B cell (primary cell): ENCODE data around the gene DEFB131A. TPM values are rescaled to one million over a fixed set of nuclear protein-coding genes. Genes with fewer than 3 reads are reported as not detected.
"Not testable (repeated sequence)": the region's sequence is repeated elsewhere in the genome, so short reads cannot be mapped to it uniquely, and the experiment has no call there.

Source experiments
- ATAC-seq: fragments of 200-7000 bp; cut with Tn5 transposase; one replicate; pipeline ENCODE4 v1.10.0; 2021; ENCODE audit warnings: low read depth, mild to moderate bottlenecking, moderate number of reproducible peaks, moderate library complexity
- CTCF ChIA-PET: fragments of 350-600 bp; sonication (Branson Sonifier 250); formaldehyde crosslinking; loops from one replicate; lab custom pipeline; 2021; ENCODE audit warnings: antibody characterized with exemption, inconsistent platforms; lab: Charles Lee
- POLR2A ChIA-PET: fragments of 350-600 bp; sonication (Branson Sonifier 250); formaldehyde crosslinking; loops from one replicate; lab custom pipeline; 2021; ENCODE audit warnings: antibody characterized with exemption; lab: Charles Lee
- DNase-seq: peaks from one replicate; pipeline ENCODE4 v3.0.0; 2013
- H2AFZ ChIP-seq: 2 replicates; pipeline ENCODE4 v1.6.1; 2012; ENCODE audit warnings: mild to moderate bottlenecking, low read depth, low read length; ENCODE audit not compliant: insufficient read depth, poor library complexity, severe bottlenecking
- H3K27ac ChIP-seq, 2 donors: 1 replicate in 1 of 2; 2 replicates in 1 of 2; pipeline ENCODE4 v1.5.1; 2012 to 2013; ENCODE audit warnings: low read length in 2 of 2, mild to moderate bottlenecking in 2 of 2, moderate library complexity in 1 of 2
- H3K27me3 ChIP-seq, 4 experiments: fragments of 200-600 bp in 1 of 4; sonication (generic) in 1 of 4; replicated peaks in 1 of 4; 1 replicate in 2 of 4; 2 replicates in 2 of 4; pipeline versions ENCODE4 v1.6.1 to v1.7.0; 2013 to 2016; ENCODE audit warnings: low read length in 3 of 4, mild to moderate bottlenecking in 2 of 4, mixed read lengths in 1 of 4, moderate library complexity in 1 of 4; ENCODE audit not compliant: insufficient read depth in 4 of 4, control insufficient read depth in 3 of 4; ENCODE audit errors: control extremely low read depth in 1 of 4
- H3K36me3 ChIP-seq, 2 experiments: replicated peaks in 1 of 2; 1 replicate in 1 of 2; 2 replicates in 1 of 2; pipeline versions ENCODE4 v1.6.1 to v1.7.1; 2013; ENCODE audit warnings: low read length in 1 of 2; ENCODE audit not compliant: insufficient read depth in 2 of 2, control insufficient read depth in 1 of 2; ENCODE audit errors: control extremely low read depth in 1 of 2, extremely low read depth in 1 of 2
- H3K4me1 ChIP-seq, 2 donors: fragments of 200-600 bp in 1 of 2; sonication (generic) in 1 of 2; 1 replicate in 1 of 2; 2 replicates in 1 of 2; pipeline versions ENCODE4 v1.5.1 to v1.6.1; 2013 to 2017; ENCODE audit warnings: low read length in 2 of 2; ENCODE audit not compliant: control insufficient read depth in 2 of 2, insufficient read depth in 2 of 2
- H3K4me2 ChIP-seq: replicated peaks from 2 replicates; pipeline ENCODE3; 2012; ENCODE audit warnings: mild to moderate bottlenecking, low read depth, low read length; ENCODE audit not compliant: poor library complexity, severe bottlenecking
- H3K4me3 ChIP-seq, 5 experiments: fragments of 200-600 bp in 1 of 5; sonication (generic) in 1 of 5; 1 replicate in 3 of 5; 2 replicates in 2 of 5; pipeline versions ENCODE4 v1.5.1 to v1.7.0; 2011 to 2016; ENCODE audit warnings: low read length in 4 of 5, mild to moderate bottlenecking in 4 of 5, low read depth in 2 of 5, control low read depth in 1 of 5, moderate library complexity in 1 of 5; ENCODE audit not compliant: insufficient read depth in 1 of 5; ENCODE audit errors: control extremely low read depth in 1 of 5, extremely low read depth in 1 of 5
- H3K79me2 ChIP-seq: fragments of 200-600 bp; sonication (generic); one replicate; pipeline ENCODE4 v1.6.0; 2016; ENCODE audit warnings: low read length; ENCODE audit not compliant: control insufficient read depth, insufficient read depth
- H3K9ac ChIP-seq: fragments of 200-600 bp; sonication (generic); 2 replicates; pipeline ENCODE4 v1.6.1; 2017; ENCODE audit warnings: mild to moderate bottlenecking, low read length, moderate library complexity
- H3K9me3 ChIP-seq, 3 donors: one replicate each; pipeline versions ENCODE4 v1.6.1 to v1.7.1; 2013; ENCODE audit warnings: low read length in 2 of 3; ENCODE audit not compliant: control insufficient read depth in 2 of 3, insufficient read depth in 1 of 3; ENCODE audit errors: control extremely low read depth in 1 of 3
- H4K20me1 ChIP-seq: 2 replicates; pipeline ENCODE4 v1.6.0; 2012; ENCODE audit warnings: mild to moderate bottlenecking, low read length; ENCODE audit not compliant: insufficient read depth, control insufficient read depth, poor library complexity, severe bottlenecking
- H3K27ac Mint-ChIP-seq: one replicate; pipeline ENCODE4 v1.8.0; 2021; ENCODE audit warnings: mixed read lengths
- H3K27me3 Mint-ChIP-seq: one replicate; pipeline ENCODE4 v1.8.0; 2021; ENCODE audit warnings: mixed read lengths
- H3K4me1 Mint-ChIP-seq: one replicate; pipeline ENCODE4 v1.8.0; 2021; ENCODE audit warnings: mixed read lengths
- H3K4me3 Mint-ChIP-seq: one replicate; pipeline ENCODE4 v1.8.0; 2021; ENCODE audit warnings: mixed read lengths
- H3K9me3 Mint-ChIP-seq: one replicate; pipeline ENCODE4 v1.8.0; 2022; ENCODE audit warnings: mixed read lengths; ENCODE audit not compliant: insufficient read depth
- WGBS: methylation state at CpG from one replicate; pipeline ENCODE4 v1.1.5; 2013; ENCODE audit warnings: missing lambda C conversion rate; ENCODE audit not compliant: insufficient coverage; 5-methylcytosine and 5-hydroxymethylcytosine counted together
- intact Hi-C: fragments of 100-400 bp; cut with micrococcal nuclease; formaldehyde crosslinking; loops from one replicate; pipeline ENCODE4 v1.10.0; 2022
- polyA plus RNA-seq: library from polyadenylated mRNA; depleted of rRNA; stranded (reverse); fragments of >200 nt; gene quantifications from 2 replicates; pipeline ENCODE4 v1.2.3, GENCODE V29; 2012
- total RNA-seq, 2 donors: library from RNA; stranded (reverse); fragments of 120-200 nt in 1 of 2; gene quantifications; 1 replicate in 1 of 2; 2 replicates in 1 of 2; pipeline versions ENCODE4 v1.2.3 to v1.2.4, GENCODE V29; 2013 to 2022

The DEFB131A gene
- total and polyA plus RNA-seq, 2 donors (not counting 1 experiment from before 2014, with no cell fraction given) = not detected

- H3K4me2 ChIP-seq, H2AFZ ChIP-seq, H3K27ac ChIP-seq, H3K27me3 Mint-ChIP-seq, H4K20me1 ChIP-seq, H3K79me2 ChIP-seq, H3K4me3 ChIP-seq, ATAC-seq, H3K4me1 ChIP-seq, H3K4me3 Mint-ChIP-seq, H3K9ac ChIP-seq, DNase-seq, H3K36me3 ChIP-seq, H3K9me3 Mint-ChIP-seq, H3K27me3 ChIP-seq, H3K27ac Mint-ChIP-seq, CTCF ChIA-PET, POLR2A ChIA-PET, H3K9me3 ChIP-seq, intact Hi-C loops, H3K4me1 Mint-ChIP-seq: not testable (repeated sequence)
- WGBS = no CpG with 5 or more reads among the region's 6 CpGs
Measured at GRCh38 chr4:9444681-9445080, 467 bp downstream of the DEFB131A start.

- ATAC-seq, DNase-seq, H3K27me3 Mint-ChIP-seq, H3K27ac ChIP-seq, H3K9ac ChIP-seq, intact Hi-C loops, H3K4me3 Mint-ChIP-seq, POLR2A ChIA-PET, H3K4me1 Mint-ChIP-seq, H3K4me2 ChIP-seq, H4K20me1 ChIP-seq, H3K79me2 ChIP-seq, H2AFZ ChIP-seq, CTCF ChIA-PET, H3K9me3 Mint-ChIP-seq, H3K27me3 ChIP-seq, H3K4me1 ChIP-seq, H3K9me3 ChIP-seq, H3K27ac Mint-ChIP-seq, H3K4me3 ChIP-seq, H3K36me3 ChIP-seq: not testable (repeated sequence)
- 85% methylated on average over 8 of the region's 10 CpGs for WGBS
Measured at GRCh38 chr4:9452251-9452650, 8.0 kb downstream of the DEFB131A start.

GRCh38 chr4:9454284-9454683 is 10.1 kb downstream of the DEFB131A start:
- H3K4me3 Mint-ChIP-seq, H3K27me3 Mint-ChIP-seq, H3K4me1 ChIP-seq, POLR2A ChIA-PET, ATAC-seq, H3K79me2 ChIP-seq, H3K27ac ChIP-seq, H3K4me2 ChIP-seq, H3K27ac Mint-ChIP-seq, H4K20me1 ChIP-seq, H3K4me1 Mint-ChIP-seq, H3K36me3 ChIP-seq, H2AFZ ChIP-seq, DNase-seq, H3K9me3 ChIP-seq, intact Hi-C loops, H3K9me3 Mint-ChIP-seq, H3K27me3 ChIP-seq, H3K4me3 ChIP-seq, H3K9ac ChIP-seq, CTCF ChIA-PET: not testable (repeated sequence)
- 100% methylated on average over 3 of the region's 6 CpGs for WGBS

GRCh38 chr4:9455046-9455445 is 10.8 kb downstream of the DEFB131A start:
- H3K4me2 ChIP-seq, CTCF ChIA-PET, H3K79me2 ChIP-seq, H3K4me1 Mint-ChIP-seq, H3K4me3 ChIP-seq, H3K9me3 ChIP-seq, intact Hi-C loops, H3K9me3 Mint-ChIP-seq, H3K4me3 Mint-ChIP-seq, H3K36me3 ChIP-seq, H3K4me1 ChIP-seq, H4K20me1 ChIP-seq, H3K27ac Mint-ChIP-seq, H3K9ac ChIP-seq, ATAC-seq, DNase-seq, H3K27me3 Mint-ChIP-seq, POLR2A ChIA-PET, H3K27me3 ChIP-seq, H3K27ac ChIP-seq, H2AFZ ChIP-seq: not testable (repeated sequence)
- 86% methylated on average over 1 of the region's 5 CpGs for WGBS
